Breast epithelium (tissue), 4 donors: ENCODE results near the gene FASTKD1. TPM values are rescaled to one million over a fixed set of nuclear protein-coding genes. Genes with fewer than 3 reads are reported as not detected.
A peak's percentile ranks its signal among the peaks of the same experiment; 100 is the strongest.
"Not testable (repeated sequence)": the region's sequence is repeated elsewhere in the genome, so short reads cannot be mapped to it uniquely, and the experiment has no call there.

Experiments used
- DNase-seq, 2 donors: peaks; one replicate each; pipeline ENCODE4 v3.0.0-alpha.2; 2019; ENCODE audit warnings: low spot score in 2 of 2
- H3K27ac ChIP-seq, 2 donors: fragments of 200-600 bp; sonication (generic) in 1 of 2; one replicate each; pipeline ENCODE4 v1.5.1; 2016 to 2019; ENCODE audit warnings: mild to moderate bottlenecking in 1 of 2
- H3K27me3 ChIP-seq, 2 donors: fragments of 200-600 bp; sonication (generic) in 1 of 2; one replicate each; pipeline versions ENCODE4 v1.5.1 to v1.6.0; 2017 to 2019; ENCODE audit warnings: control low read depth in 1 of 2, mild to moderate bottlenecking in 1 of 2
- H3K36me3 ChIP-seq: fragments of 200-600 bp; one replicate; pipeline ENCODE4 v1.5.1; 2019
- H3K4me1 ChIP-seq, 2 donors: fragments of 200-600 bp; sonication (generic); one replicate each; pipeline ENCODE4 v1.5.1; 2016 to 2019; ENCODE audit warnings: control low read depth in 1 of 2
- H3K4me3 ChIP-seq, 3 donors: fragments of 200-600 bp; sonication (generic); 1 replicate in 2 of 3; 2 replicates in 1 of 3; pipeline ENCODE4 v1.5.1; 2016 to 2019; ENCODE audit warnings: mild to moderate bottlenecking in 3 of 3, moderate library complexity in 2 of 3
- H3K9me3 ChIP-seq, 2 donors: fragments of 200-600 bp; sonication (generic) in 1 of 2; one replicate each; pipeline ENCODE4 v1.5.1; 2016 to 2019; ENCODE audit warnings: control low read depth in 1 of 2
- POLR2A ChIP-seq: fragments of 450-650 bp; IDR thresholded peaks from one replicate; pipeline ENCODE4 v1.6.1; 2016; ENCODE audit warnings: antibody characterized with exemption, mild to moderate bottlenecking, moderate library complexity
- POLR2AphosphoS5 ChIP-seq, 3 donors: sonication (generic); formaldehyde crosslinking; IDR thresholded peaks; one replicate each; pipeline ENCODE4 v1.6.1; 2017; ENCODE audit warnings: antibody characterized with exemption in 3 of 3
- intact Hi-C: fragments of 100-400 bp; cut with DNase I; formaldehyde crosslinking; loops from one replicate; pipeline ENCODE4 v1.15.1; 2023; ENCODE audit warnings: low total_unique reads
- total RNA-seq, 3 donors: library from RNA; depleted of rRNA; stranded (reverse); fragments of >200 nt; gene quantifications; one replicate each; pipeline ENCODE4 v1.1.0, GENCODE V29; 2016
- TF ChIP-seq, protein P1 (sequence below), 3 donors: fragments of 450-650 bp; IDR thresholded peaks; one replicate each; pipeline ENCODE4 v1.5.1; 2016 to 2017; ENCODE audit warnings: antibody characterized with exemption in 3 of 3, mild to moderate bottlenecking in 3 of 3, moderate library complexity in 3 of 3

FASTKD1 gene, protein sequence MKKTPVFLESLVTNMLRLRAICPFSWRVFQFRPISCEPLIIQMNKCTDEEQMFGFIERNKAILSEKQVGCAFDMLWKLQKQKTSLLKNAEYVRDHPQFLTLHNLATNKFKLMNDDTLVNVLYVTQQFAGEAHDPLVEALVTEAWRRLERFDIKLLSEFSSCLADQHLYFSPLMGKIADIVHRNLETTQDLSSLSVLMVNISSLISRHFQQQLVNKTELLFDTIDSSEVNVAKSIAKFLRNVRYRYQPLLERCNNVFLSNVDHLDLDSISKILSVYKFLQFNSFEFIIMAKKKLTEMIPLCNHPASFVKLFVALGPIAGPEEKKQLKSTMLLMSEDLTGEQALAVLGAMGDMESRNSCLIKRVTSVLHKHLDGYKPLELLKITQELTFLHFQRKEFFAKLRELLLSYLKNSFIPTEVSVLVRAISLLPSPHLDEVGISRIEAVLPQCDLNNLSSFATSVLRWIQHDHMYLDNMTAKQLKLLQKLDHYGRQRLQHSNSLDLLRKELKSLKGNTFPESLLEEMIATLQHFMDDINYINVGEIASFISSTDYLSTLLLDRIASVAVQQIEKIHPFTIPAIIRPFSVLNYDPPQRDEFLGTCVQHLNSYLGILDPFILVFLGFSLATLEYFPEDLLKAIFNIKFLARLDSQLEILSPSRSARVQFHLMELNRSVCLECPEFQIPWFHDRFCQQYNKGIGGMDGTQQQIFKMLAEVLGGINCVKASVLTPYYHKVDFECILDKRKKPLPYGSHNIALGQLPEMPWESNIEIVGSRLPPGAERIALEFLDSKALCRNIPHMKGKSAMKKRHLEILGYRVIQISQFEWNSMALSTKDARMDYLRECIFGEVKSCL
- 10 to 100 TPM in 2 of 3 donors, 1 to 10 TPM in 1; 6.7 to 22.1 (median 15.4) TPM for total RNA-seq

DNA sequence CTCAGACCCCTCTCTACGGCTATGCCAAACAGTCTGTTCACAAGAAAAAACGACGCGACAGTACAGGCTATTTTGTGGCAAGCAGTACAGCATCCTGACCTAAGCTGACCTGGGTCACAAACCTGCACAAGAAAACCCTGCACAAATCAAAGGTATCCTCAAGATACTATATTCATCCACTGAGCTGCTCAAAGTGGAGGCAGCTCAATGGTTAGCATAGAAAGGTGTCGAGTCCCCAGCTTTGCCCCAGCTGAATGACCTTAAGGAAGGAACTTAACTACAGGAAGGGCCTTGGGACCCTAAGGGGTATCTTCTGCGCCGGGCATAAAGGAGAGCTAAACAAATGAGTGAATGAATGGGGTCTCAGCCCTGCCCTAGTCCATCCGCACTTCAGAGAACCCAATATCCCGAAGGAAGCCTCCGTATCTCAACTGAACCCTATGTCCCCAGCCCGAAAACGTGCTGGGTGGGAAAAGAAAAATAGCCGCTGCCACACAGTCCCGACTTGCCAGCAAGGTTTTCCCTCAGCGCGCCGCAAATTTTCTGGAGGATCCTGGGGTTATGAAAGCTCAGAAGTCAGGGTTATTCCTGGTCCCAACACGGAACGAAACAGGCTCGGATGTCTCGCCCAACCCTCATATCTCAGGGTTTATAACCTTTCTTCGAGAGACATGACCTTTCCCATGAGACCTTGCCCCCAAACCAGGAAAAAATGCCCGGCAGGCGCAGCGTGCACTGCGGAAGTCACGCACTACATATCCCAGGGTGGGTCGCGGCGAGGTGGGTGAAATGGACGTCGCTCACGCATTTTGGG, at the start of gene FASTKD1:
FASTKD1 (minus strand) TSS at position 706 of the 814 bp plus-strand sequence. CDS start 1,836 bp downstream, outside the sequence.
- H3K4me1 ChIP-seq: peaks cover 0 to 5% of the 10 kb centered on the region in 2 donors
- intact Hi-C loops: no loop called here
- no peaks in the 10 kb centered on the region for H3K36me3 ChIP-seq
- no peaks in the 10 kb centered on the region for H3K9me3 ChIP-seq
- H3K4me3 ChIP-seq: peak within 1 kb of the TSS; percentile 53 to 70 (median 61)
- H3K27me3 ChIP-seq: no peaks in the 10 kb centered on the region
- peak; percentile 69 to 80 for DNase-seq
- TF ChIP-seq, protein P1, sequence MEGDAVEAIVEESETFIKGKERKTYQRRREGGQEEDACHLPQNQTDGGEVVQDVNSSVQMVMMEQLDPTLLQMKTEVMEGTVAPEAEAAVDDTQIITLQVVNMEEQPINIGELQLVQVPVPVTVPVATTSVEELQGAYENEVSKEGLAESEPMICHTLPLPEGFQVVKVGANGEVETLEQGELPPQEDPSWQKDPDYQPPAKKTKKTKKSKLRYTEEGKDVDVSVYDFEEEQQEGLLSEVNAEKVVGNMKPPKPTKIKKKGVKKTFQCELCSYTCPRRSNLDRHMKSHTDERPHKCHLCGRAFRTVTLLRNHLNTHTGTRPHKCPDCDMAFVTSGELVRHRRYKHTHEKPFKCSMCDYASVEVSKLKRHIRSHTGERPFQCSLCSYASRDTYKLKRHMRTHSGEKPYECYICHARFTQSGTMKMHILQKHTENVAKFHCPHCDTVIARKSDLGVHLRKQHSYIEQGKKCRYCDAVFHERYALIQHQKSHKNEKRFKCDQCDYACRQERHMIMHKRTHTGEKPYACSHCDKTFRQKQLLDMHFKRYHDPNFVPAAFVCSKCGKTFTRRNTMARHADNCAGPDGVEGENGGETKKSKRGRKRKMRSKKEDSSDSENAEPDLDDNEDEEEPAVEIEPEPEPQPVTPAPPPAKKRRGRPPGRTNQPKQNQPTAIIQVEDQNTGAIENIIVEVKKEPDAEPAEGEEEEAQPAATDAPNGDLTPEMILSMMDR (IDR thresholded peaks at IDR 0.05): no peak
- TF ChIP-seq POLR2AphosphoS5 (IDR thresholded peaks at IDR 0.05): peak; percentile 55 to 75 (median 61)
- H3K27ac ChIP-seq: peak within 1 kb of the TSS; percentile 45 to 56

DNA sequence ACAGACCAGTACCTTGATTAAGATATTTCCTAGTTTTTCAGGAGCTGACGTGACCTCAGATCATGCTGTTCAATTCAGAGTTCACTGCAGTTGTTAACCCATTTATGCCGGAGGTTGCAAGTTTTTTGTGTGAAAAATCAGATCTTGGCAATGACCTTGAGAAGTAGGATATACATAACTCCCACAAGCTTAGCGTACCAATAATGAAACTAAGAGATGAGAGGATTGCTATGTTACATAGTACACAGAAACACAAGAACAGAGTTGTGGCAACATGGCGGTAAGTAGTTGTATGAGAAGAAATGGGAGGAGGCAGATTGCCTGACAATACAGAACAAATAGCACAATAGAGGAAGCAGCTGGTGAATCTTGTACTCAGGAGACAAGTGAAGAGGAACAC, 49.6 kb upstream of the FASTKD1 start:
- Histone ChIP-seq H3K36me3 (no peaks in the 10 kb centered on the region), H3K9me3 (no peaks in the 10 kb centered on the region), H3K27ac (no peak overlapping the region), H3K4me3 (no peak overlapping the region), H3K4me1 (no peaks in the 10 kb centered on the region), H3K27me3 (no peaks in the 10 kb centered on the region)
- DNase-seq: no peak
- intact Hi-C loops: no loop called here
- TF ChIP-seq POLR2A (no peak), POLR2AphosphoS5 (IDR thresholded peaks at IDR 0.05) (no peak)
- TF ChIP-seq, protein P1 (IDR thresholded peaks at IDR 0.05): no peak

DNA sequence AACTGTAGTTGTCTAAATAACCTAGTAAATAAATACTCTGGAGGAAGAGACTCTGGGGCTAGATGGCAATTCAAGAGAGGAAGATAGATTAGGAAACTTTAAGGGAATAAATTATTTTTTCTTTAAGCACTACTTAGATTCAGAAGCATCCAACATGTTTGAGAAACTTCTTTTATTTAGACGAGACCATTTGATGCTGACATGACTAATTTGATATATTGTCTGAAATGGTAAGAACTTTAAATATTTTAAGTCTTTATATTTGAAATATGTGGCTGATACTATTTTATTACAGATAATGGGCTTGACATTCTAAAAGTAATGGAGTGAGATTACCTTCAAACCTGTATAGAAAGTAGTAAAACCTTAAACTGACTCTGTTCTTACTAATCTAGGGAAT, 46.8 kb upstream of the FASTKD1 start:
- Histone ChIP-seq H3K4me1 (no peaks in the 10 kb centered on the region), H3K4me3 (no peak overlapping the region), H3K36me3 (no peaks in the 10 kb centered on the region), H3K27ac (no peak overlapping the region), H3K27me3 (no peaks in the 10 kb centered on the region), H3K9me3 (peaks cover 8% of the 10 kb centered on the region in 2 donors)
- intact Hi-C loops: no loop called here
- TF ChIP-seq, protein P1 (IDR thresholded peaks at IDR 0.05): no peak
- no peak for TF ChIP-seq POLR2A
- no peak for TF ChIP-seq POLR2AphosphoS5 (IDR thresholded peaks at IDR 0.05)
- DNase-seq: no peak

DNA sequence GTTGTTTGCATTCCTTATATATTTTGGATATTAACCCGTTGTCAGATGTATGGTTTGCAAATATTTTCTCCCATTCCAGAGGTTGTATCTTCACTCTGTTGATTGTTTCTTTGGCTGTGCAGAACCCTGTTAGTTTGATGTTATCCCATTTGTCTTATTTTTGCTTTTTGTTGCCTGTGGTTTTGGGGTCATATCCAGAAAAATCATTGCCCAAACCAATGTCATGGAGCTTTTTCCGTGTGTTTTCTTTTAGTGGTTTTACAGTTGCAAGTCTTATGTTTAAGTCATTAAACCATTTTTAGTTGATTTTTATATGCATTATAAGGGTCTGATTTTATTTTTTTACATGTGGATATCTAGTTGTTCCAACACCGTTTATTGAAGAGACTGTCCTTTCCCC, 46.3 kb upstream of the FASTKD1 start:
- Histone ChIP-seq H3K27ac (no peak overlapping the region), H3K27me3 (no peaks in the 10 kb centered on the region), H3K4me3 (no peak overlapping the region), H3K9me3 (peaks cover 8% of the 10 kb centered on the region in 2 donors), H3K36me3 (no peaks in the 10 kb centered on the region), H3K4me1 (no peaks in the 10 kb centered on the region)
- DNase-seq: no peak
- TF ChIP-seq POLR2AphosphoS5 (IDR thresholded peaks at IDR 0.05) (no peak), POLR2A (no peak)
- TF ChIP-seq, protein P1 (IDR thresholded peaks at IDR 0.05): no peak
- intact Hi-C loops: no loop called here

DNA sequence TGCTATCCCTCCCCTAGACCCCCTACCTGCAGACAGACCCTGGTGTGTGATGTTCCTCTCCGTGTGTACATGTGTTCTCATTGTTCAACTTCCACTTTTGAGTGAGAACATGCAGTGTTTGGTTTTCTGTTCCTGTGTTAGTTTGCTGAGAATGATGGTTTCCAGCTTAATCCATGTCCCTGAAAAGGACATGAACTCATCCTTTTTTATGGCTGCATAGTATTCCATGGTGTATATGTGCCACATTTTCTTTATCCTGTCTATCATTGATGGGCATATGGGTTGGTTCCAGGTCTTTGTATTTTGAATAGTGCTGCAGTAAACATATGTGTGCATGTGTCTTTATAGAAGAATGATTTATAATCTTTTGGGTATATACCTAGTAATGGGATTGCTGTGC, 42.3 kb upstream of the FASTKD1 start:
- H3K27me3 ChIP-seq, H3K9me3 ChIP-seq, DNase-seq, H3K36me3 ChIP-seq, H3K4me3 ChIP-seq, H3K4me1 ChIP-seq, H3K27ac ChIP-seq, intact Hi-C loops: not testable (repeated sequence)
